GM23248 (cell line): Measurements from ENCODE around the gene OSBPL6. TPM values are rescaled to one million over a fixed set of nuclear protein-coding genes. Genes with fewer than 3 reads are reported as not detected.

Source experiments
- DNase-seq: peaks from one replicate; pipeline ENCODE4 v3.0.0-alpha.2; 2015
- H2AFZ ChIP-seq: fragments of 200-600 bp; sonication (generic); 2 replicates; pipeline ENCODE4 v1.6.1; 2016; ENCODE audit warnings: antibody characterized with exemption
- H3F3A ChIP-seq: fragments of 200-600 bp; sonication (generic); 2 replicates; pipeline ENCODE4 v1.6.1; 2016; ENCODE audit warnings: mild to moderate bottlenecking, antibody characterized with exemption, mixed run types; ENCODE audit not compliant: insufficient read depth
- H3K27ac ChIP-seq: fragments of 200-600 bp; sonication (generic); 2 replicates; pipeline ENCODE4 v1.5.1; 2016; ENCODE audit warnings: mild to moderate bottlenecking
- H3K27me3 ChIP-seq: fragments of 200-600 bp; sonication (generic); replicated peaks from 2 replicates; pipeline ENCODE4 v1.6.1; 2016; ENCODE audit warnings: mild to moderate bottlenecking; ENCODE audit not compliant: insufficient read depth
- H3K36me3 ChIP-seq: fragments of 200-600 bp; sonication (generic); 2 replicates; pipeline ENCODE4 v1.6.1; 2016; ENCODE audit warnings: low read depth, mild to moderate bottlenecking
- H3K4me1 ChIP-seq: fragments of 200-600 bp; sonication (generic); 2 replicates; pipeline ENCODE4 v1.6.1; 2016; ENCODE audit warnings: mild to moderate bottlenecking; ENCODE audit not compliant: insufficient read depth
- H3K4me2 ChIP-seq: fragments of 200-600 bp; sonication (generic); one replicate; pipeline ENCODE4 v1.6.1; 2016; ENCODE audit warnings: mild to moderate bottlenecking; ENCODE audit not compliant: unreplicated experiment
- H3K4me3 ChIP-seq: fragments of 200-600 bp; sonication (generic); 2 replicates; pipeline ENCODE4 v1.5.1; 2016; ENCODE audit warnings: mild to moderate bottlenecking
- H3K79me2 ChIP-seq: fragments of 200-600 bp; sonication (generic); 2 replicates; pipeline ENCODE4 v1.6.1; 2016; ENCODE audit warnings: mild to moderate bottlenecking; ENCODE audit not compliant: insufficient read depth
- H3K9ac ChIP-seq: fragments of 200-600 bp; sonication (generic); 2 replicates; pipeline ENCODE4 v1.6.1; 2016; ENCODE audit warnings: mild to moderate bottlenecking
- H3K9me2 ChIP-seq: fragments of 200-600 bp; sonication (generic); 2 replicates; pipeline ENCODE4 v1.6.1; 2016; ENCODE audit warnings: mixed run types, mild to moderate bottlenecking, moderate library complexity; ENCODE audit not compliant: insufficient read depth
- H3K9me3 ChIP-seq: fragments of 200-600 bp; sonication (generic); one replicate; pipeline ENCODE4 v1.6.1; 2017; ENCODE audit warnings: low read depth
- H4K20me1 ChIP-seq: fragments of 200-600 bp; sonication (generic); 2 replicates; pipeline ENCODE4 v1.6.0; 2016; ENCODE audit not compliant: insufficient read depth
- EZH2 ChIP-seq: fragments of 200-600 bp; sonication (generic); IDR thresholded peaks from 2 replicates; pipeline ENCODE4 v1.6.1; 2018; ENCODE audit warnings: antibody characterized with exemption, mild to moderate bottlenecking; ENCODE audit not compliant: insufficient read depth, poor library complexity, severe bottlenecking
- EZH2phosphoT487 ChIP-seq: fragments of 200-600 bp; sonication (generic); IDR thresholded peaks from 2 replicates; pipeline ENCODE4 v1.6.1; 2018; ENCODE audit warnings: antibody characterized with exemption, moderate library complexity, mild to moderate bottlenecking, low read depth; ENCODE audit not compliant: insufficient read depth
- WGBS, 2 experiments: methylation state at CpG; one replicate each; pipeline ENCODE4 v1.1.6; 2015 to 2017; ENCODE audit warnings: low lambda C conversion rate in 2 of 2, low coverage in 1 of 2; ENCODE audit errors: missing lambda C conversion rate in 2 of 2; 5-methylcytosine and 5-hydroxymethylcytosine counted together
- in situ Hi-C: fragments of 300-500 bp; cut with MboI; formaldehyde crosslinking; loops from 2 replicates; pipeline ENCODE4 v1.15.0; 2020
- polyA plus RNA-seq: library from polyadenylated mRNA; unstranded; fragments of >200 nt; fragmentation: Nextera tagmentation; extraction: Ambion mirVana; gene quantifications from 2 replicates; pipeline ENCODE4 v1.2.1, GENCODE V29; 2016
- total RNA-seq: library from RNA; depleted of rRNA; stranded (reverse); fragments of >200 nt; shearing (Covaris generic); gene quantifications from 2 replicates; pipeline ENCODE4 v1.2.3, GENCODE V29; 2014

Gene OSBPL6
- total and polyA plus RNA-seq, 2 experiments from 2014 or later = 6.3 to 11.8 TPM

- H3K27ac ChIP-seq = no peak overlapping the region
- H4K20me1 ChIP-seq = no peaks in the 10 kb centered on the region
- no peak overlapping the region for H3K4me3 ChIP-seq
- in situ Hi-C loops = no loop called here
- H3K9me2 ChIP-seq = peaks cover 3% of the 10 kb centered on the region; the same call in 1 of the 2 replicates
- peaks cover 6% of the 10 kb centered on the region; the same call in 1 of the 2 replicates for H3K4me1 ChIP-seq
- H3K9me3 ChIP-seq = no peaks in the 10 kb centered on the region
- TF ChIP-seq EZH2phosphoT487 (no peak), EZH2 (no peak)
- no peak for DNase-seq
- H3K9ac ChIP-seq = no peak overlapping the region
- no peak overlapping the region for H3K4me2 ChIP-seq
- no peaks in the 10 kb centered on the region for H3K79me2 ChIP-seq
- no peaks in the 10 kb centered on the region for H3K27me3 ChIP-seq
- no peak overlapping the region for H2AFZ ChIP-seq
- H3F3A ChIP-seq = no peaks in the 10 kb centered on the region
- no peaks in the 10 kb centered on the region for H3K36me3 ChIP-seq
- WGBS, 2 experiments = 52 to 63% methylated on average over 5 of the region's 5 CpGs
These were observed 92.3 kb downstream of the OSBPL6 start for GRCh38 chr2:178286636-178287035.

DNA sequence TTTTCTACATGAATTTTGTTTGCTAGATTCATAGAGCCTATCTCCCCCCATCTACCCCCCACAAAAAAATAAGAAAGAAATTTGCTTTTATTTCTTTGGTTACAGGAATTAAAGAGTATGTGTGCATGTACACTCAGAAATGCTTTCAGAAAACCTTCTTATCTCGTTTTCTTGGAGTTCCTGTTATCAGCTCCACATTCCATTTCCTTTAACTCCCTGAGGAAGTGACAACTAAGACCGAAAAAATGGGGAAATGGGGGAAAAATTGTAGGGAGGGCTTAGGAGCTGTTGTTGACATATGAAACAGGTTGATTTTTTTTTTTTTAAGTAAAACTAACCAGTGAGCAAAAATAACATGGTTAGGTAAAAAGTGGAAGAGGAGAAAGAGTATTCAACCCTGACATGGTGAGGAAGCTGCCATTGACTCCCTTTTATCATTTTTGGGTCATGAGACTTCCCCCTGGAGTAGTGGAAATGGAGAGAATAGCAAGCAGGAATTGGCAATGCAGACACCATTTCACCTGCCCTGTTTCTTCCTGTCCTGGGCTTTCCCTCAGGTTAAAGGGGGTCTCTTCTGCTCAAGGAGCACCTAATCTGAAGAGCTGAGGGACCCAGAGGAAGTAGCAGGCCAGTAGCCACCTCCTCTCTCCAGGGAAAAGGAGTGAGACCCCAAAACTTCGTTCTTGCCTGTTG is 93.5 kb downstream of the OSBPL6 start:
- no peaks in the 10 kb centered on the region for H3K27me3 ChIP-seq
- 52% methylated on average over 3 of the region's 3 CpGs for WGBS, 2 experiments
- no peaks in the 10 kb centered on the region for H3K4me1 ChIP-seq
- no peaks in the 10 kb centered on the region for H3F3A ChIP-seq
- H3K79me2 ChIP-seq = no peaks in the 10 kb centered on the region
- peaks cover 3% of the 10 kb centered on the region; the same call in 1 of the 2 replicates for H3K9me2 ChIP-seq
- no peak overlapping the region for H2AFZ ChIP-seq
- H3K4me2 ChIP-seq = no peak overlapping the region
- no peak overlapping the region for H3K4me3 ChIP-seq
- no peak for DNase-seq
- H3K9me3 ChIP-seq = no peaks in the 10 kb centered on the region
- H3K27ac ChIP-seq = no peak overlapping the region
- H4K20me1 ChIP-seq = no peaks in the 10 kb centered on the region
- no peak overlapping the region for H3K9ac ChIP-seq
- no peaks in the 10 kb centered on the region for H3K36me3 ChIP-seq
- no peak for TF ChIP-seq EZH2phosphoT487
- no peak for TF ChIP-seq EZH2
- in situ Hi-C loops = no loop called here

DNA sequence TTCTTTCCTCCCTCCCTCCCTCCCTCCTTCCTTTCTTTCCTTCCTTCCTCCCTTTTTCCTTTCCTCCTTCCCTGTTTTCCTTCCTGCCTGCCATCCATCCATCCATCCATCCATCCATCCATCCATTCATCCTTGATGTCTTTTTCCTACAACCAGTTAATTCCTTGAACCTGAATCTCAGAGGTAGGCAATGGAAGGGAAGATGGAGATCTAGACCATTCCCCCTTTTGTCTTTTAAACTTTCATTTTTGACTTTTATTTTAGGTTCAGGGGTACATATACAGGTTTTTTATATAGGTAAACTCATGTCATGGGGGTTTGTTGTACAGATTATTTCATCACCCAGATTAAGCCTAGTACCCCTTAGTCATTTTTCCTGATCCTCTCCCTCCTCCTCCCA is 97.4 kb downstream of the OSBPL6 start:
- no peaks in the 10 kb centered on the region for H3K9me3 ChIP-seq
- H3K4me1 ChIP-seq = no peaks in the 10 kb centered on the region
- TF ChIP-seq EZH2phosphoT487 (no peak), EZH2 (no peak)
- no peaks in the 10 kb centered on the region for H3K79me2 ChIP-seq
- in situ Hi-C loops = no loop called here
- no peaks in the 10 kb centered on the region for H3K27me3 ChIP-seq
- H3K4me2 ChIP-seq = no peak overlapping the region
- no peak for DNase-seq
- no peak overlapping the region for H3K9ac ChIP-seq
- no peaks in the 10 kb centered on the region for H4K20me1 ChIP-seq
- H3K27ac ChIP-seq = no peak overlapping the region
- peaks cover under 1% of the 10 kb centered on the region; the same call in 1 of the 2 replicates for H3K9me2 ChIP-seq
- H3K4me3 ChIP-seq = no peak overlapping the region
- H3K36me3 ChIP-seq = no peaks in the 10 kb centered on the region
- no peak overlapping the region for H2AFZ ChIP-seq
- no peaks in the 10 kb centered on the region for H3F3A ChIP-seq

- Histone ChIP-seq H3K36me3 (no peaks in the 10 kb centered on the region), H4K20me1 (no peaks in the 10 kb centered on the region), H3K4me1 (no peaks in the 10 kb centered on the region), H3K9ac (no peak overlapping the region), H3K9me3 (no peaks in the 10 kb centered on the region), H3K27me3 (no peaks in the 10 kb centered on the region), H2AFZ (no peak overlapping the region), H3K4me2 (no peak overlapping the region), H3K79me2 (no peaks in the 10 kb centered on the region), H3K4me3 (no peak overlapping the region), H3F3A (no peaks in the 10 kb centered on the region), H3K9me2 (no peaks in the 10 kb centered on the region), H3K27ac (no peak overlapping the region)
- in situ Hi-C loops = no loop called here
- no peak for DNase-seq
- TF ChIP-seq EZH2 = no peak
- no peak for TF ChIP-seq EZH2phosphoT487
- WGBS, 2 experiments = 58 to 65% methylated on average over 1 of the region's 1 CpG
These were observed 98.3 kb downstream of the OSBPL6 start for GRCh38 chr2:178292586-178292985.
